ENCODE measurements around the gene YBEY.

Gene YBEY

GRCh38 chr21:46328151-46328550 lies 42.0 kb downstream of the YBEY start:
- DNase-seq (ENCODE audit: low read depth): no peak

GRCh38 chr21:46329796-46330195 lies 43.7 kb downstream of the YBEY start:
- DNase-seq (ENCODE audit: low read depth): no peak

- no peak for DNase-seq (ENCODE audit: low read depth)
Observed at GRCh38 chr21:46334351-46335140, 48.4 kb downstream of the YBEY start.

DNA sequence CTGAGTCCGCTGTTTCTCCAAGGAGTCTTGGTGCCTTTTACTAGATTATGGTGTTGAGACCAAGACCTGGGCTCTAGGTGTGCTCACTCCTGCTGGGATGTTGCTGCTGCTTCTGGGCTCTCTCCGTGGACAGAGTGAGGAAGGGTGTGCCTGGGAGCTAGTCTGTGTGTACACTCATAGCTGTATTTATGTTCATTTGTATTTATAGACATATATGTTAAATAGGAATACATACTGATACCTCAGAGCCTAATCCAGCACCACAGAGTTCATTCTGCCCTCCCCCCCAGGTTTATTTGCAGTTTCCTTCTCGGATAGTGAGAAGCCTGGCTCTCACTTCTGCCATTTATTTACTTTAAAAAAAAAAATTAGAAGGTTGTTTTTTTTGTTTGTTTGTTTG lies 50.5 kb downstream of the YBEY start:
- no peak for DNase-seq (ENCODE audit: low read depth)

GRCh38 chr21:46340998-46341397 lies 54.9 kb downstream of the YBEY start:
- no peak for DNase-seq (ENCODE audit: low read depth)

GRCh38 chr21:46344219-46344915 lies 58.2 kb downstream of the YBEY start:
- DNase-seq (ENCODE audit: low read depth): no peak

GRCh38 chr21:46345861-46346260 lies 59.7 kb downstream of the YBEY start:
- no peak for DNase-seq (ENCODE audit: low read depth)

DNA sequence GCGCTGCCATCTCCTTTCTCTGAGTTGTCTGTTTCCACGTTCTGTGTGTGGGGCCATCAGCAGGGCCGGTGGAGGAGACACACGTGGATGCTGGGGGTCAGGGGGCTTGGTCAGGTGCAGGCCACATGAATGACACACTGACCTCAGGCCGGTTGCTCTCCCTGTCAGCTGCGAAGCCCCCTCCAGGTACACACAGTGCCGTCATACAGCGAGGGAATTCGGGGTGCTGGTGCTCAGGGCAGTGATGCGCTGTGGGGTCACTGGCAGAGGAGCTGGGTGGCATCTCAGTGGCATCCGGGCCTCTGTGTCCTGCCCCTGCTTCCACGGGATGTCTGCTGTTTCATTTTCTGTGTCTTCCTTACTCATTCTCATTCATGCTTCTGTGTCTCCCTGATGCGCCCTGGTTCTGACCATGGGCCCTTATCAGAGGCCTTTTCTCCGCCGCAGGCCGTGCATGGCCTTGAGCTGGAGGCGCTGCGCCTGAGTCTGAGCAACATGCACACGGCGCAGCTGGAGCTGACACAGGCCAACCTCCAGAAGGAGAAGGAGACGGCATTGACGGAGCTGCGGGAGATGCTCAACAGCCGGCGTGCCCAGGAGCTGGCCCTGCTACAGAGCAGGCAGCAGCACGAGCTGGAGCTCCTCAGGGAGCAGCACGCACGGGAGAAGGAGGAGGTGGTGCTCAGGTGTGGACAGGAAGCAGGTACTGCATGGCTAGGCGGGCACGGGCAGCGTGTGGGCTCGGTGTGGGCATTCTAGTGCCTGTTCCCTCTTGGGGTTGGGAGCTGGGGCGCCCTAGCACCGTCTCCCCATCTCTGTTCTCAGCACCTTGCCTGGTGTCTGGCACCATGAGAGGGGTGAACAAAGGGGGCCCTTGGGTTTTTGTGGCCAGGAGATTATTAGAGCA lies 60.4 kb downstream of the YBEY start:
- no peak for DNase-seq (ENCODE audit: low read depth)

DNA sequence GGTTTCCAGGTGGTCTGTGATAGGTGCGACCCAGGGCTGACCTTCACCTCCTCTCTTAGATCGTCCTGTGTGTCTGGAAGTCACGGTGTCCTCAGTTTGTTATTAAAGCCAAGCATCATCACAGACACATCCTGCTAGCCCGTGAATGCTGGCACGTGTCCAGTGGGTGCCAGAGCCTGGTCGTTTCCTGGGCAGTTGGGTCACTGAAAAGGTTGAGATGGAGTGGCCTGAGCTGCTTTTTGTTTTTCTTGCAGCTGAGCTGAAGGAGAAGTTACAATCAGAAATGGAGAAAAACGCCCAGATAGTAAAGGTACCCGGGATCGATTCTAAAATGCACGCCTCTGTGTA lies 61.0 kb downstream of the YBEY start:
- DNase-seq (ENCODE audit: low read depth): no peak

All from stimulated activated CD8-positive, alpha-beta memory T cell treated with anti-CD3 and anti-CD28 coated beads, Interleukin-12 subunit alpha, Interleukin-12 subunit beta, amount 100 ng/mL, for 1 hour (primary cell).